Measurements from ENCODE around the gene SPOCK2. TPM values are rescaled to one million over a fixed set of nuclear protein-coding genes. Genes with fewer than 3 reads are reported as not detected.
"Not testable (repeated sequence)": the region's sequence is repeated elsewhere in the genome, so short reads cannot be mapped to it uniquely, and the experiment has no call there.

The SPOCK2 gene
- polyA plus RNA-seq, 1 donor (not counting 4 experiments of a cell fraction or from before 2014, with no cell fraction given) = 0.14 TPM

DNA sequence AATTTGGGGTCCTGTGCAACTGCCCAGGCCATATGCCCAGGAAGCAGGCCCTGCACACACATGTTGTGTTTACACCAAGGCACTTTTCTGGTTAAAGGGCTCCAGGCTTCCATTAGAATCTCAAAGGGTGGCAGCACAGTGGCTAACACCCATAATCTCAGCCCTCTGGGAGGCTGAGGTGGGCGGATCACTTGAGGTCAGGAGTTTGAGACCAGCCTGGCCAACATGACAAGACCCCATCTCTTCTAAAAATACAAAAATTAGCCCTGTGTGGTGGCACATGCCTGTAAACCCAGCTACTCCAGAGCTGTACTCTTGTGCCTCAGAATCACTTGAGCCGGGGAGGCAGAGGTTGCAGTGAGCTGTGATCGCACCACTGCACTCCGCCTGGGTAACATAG, 53.6 kb downstream of the SPOCK2 start:
- Histone ChIP-seq H3K4me2 (ENCODE audit: control insufficient read depth, extremely low read depth, insufficient read depth, low read depth, low read length) (no peak overlapping the region), H3K79me2 (ENCODE audit: control insufficient read depth, insufficient read depth, low read length) (no peaks in the 10 kb centered on the region), H3K36me3 (ENCODE audit: control insufficient read depth in 2 of 2, extremely low read depth in 1 of 2, insufficient read depth in 2 of 2, low read length in 2 of 2) (no peaks in the 10 kb centered on the region), H2AFZ (ENCODE audit: control insufficient read depth, low read length) (no peak overlapping the region), H3K27me3 (ENCODE audit: control insufficient read depth, extremely low read depth, insufficient read depth, low read length) (no peaks in the 10 kb centered on the region), H3K9me1 (ENCODE audit: control insufficient read depth, extremely low read depth, insufficient read depth, low read length) (no peaks in the 10 kb centered on the region), H4K20me1 (ENCODE audit: control insufficient read depth, extremely low read depth, insufficient read depth, low read length) (no peaks in the 10 kb centered on the region), H3K4me3 (ENCODE audit: control insufficient read depth in 2 of 3, extremely low read depth in 1 of 3, insufficient read depth in 2 of 3, low read depth in 1 of 3, low read length in 3 of 3) (no peak overlapping the region), H3K9me3 (ENCODE audit: control insufficient read depth, low read depth, low read length) (no peaks in the 10 kb centered on the region), H3K4me1 (ENCODE audit: control insufficient read depth, extremely low read depth, insufficient read depth, low read length) (no peaks in the 10 kb centered on the region), H3K27ac (ENCODE audit: control insufficient read depth, insufficient read depth, low read length) (no peak overlapping the region), H3K9ac (ENCODE audit: control insufficient read depth, extremely low read depth, insufficient read depth, low read length) (no peak overlapping the region)
- dilution Hi-C loops (cut with MboI; ENCODE audit: extremely low pct_ligation_motif_present, low sequenced_read_pairs) = no loop called here
- TF ChIP-seq, protein P1, sequence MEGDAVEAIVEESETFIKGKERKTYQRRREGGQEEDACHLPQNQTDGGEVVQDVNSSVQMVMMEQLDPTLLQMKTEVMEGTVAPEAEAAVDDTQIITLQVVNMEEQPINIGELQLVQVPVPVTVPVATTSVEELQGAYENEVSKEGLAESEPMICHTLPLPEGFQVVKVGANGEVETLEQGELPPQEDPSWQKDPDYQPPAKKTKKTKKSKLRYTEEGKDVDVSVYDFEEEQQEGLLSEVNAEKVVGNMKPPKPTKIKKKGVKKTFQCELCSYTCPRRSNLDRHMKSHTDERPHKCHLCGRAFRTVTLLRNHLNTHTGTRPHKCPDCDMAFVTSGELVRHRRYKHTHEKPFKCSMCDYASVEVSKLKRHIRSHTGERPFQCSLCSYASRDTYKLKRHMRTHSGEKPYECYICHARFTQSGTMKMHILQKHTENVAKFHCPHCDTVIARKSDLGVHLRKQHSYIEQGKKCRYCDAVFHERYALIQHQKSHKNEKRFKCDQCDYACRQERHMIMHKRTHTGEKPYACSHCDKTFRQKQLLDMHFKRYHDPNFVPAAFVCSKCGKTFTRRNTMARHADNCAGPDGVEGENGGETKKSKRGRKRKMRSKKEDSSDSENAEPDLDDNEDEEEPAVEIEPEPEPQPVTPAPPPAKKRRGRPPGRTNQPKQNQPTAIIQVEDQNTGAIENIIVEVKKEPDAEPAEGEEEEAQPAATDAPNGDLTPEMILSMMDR (optimal IDR thresholded peaks at IDR 0.05 in 1 of 3, IDR thresholded peaks at IDR 0.05 in 1 of 3, conservative IDR thresholded peaks at IDR 0.05 in 1 of 3; ENCODE audit: extremely low read depth in 1 of 3, insufficient read depth in 2 of 3, low read length in 3 of 3) = no peak
- TF ChIP-seq EZH2 (IDR thresholded peaks at IDR 0.05; ENCODE audit: low read length) = no peak
- no peak for DNase-seq (ENCODE audit: low read depth, low spot score)
- FAIRE-seq = no peak

DNA sequence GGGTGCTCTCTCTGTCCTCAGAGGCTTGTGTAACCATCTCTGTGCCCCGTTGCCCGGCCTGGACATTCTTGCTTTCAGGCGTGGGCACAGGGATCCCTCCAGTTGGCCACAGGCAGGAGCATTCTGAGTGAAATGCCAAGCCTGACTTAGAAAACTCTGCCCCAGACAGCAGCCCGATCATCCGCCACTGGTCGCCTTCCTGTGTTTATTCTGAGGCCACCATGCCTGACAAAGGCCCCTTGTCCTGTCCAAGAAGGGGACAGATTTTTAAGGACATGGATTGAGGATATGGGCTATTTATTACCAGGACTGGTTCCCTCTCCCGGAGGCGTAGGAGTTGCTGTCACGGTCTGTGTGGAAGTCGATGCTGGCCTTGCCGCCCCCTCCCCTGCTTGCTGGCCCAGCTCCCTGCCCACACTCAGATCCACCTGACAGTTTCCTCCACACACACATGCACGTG, 54.3 kb downstream of the SPOCK2 start:
- no peak overlapping the region for H3K4me3 ChIP-seq (ENCODE audit: control insufficient read depth in 2 of 3, extremely low read depth in 1 of 3, insufficient read depth in 2 of 3, low read depth in 1 of 3, low read length in 3 of 3)

DNA sequence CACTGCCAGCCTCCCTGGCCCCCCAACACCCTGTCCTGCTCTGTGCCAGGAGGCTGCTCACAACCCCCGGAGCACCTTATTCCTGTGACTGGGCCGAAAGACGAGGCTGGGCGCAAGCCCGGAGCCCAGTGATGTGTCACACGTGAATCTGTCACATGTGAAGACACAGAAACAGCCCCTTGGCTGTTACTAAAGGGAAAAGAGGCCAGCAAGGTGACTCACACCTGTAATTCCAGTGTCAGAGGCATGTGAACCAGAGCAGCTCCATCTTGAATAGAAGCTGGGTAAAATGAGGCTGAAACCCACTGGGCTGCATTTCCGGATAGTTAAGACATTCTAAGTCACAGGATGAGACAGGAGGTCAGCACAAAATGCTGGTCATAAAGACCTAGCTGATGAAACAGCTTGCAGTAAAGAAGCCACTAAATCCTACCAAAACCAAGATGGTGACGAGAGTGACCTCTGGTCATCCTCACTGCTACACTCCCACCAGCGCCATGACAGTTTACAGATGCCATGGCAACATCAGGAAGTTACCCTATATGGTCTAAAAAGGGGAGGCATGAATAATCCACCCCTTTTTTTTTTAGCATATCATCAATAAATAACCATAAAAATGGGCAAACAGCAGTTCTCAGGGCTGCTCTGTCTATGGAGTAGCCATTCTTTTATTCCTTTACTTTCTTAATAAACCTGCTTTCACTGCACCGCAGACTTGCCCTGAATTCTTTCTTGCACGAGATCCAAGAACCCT, 55.8 kb downstream of the SPOCK2 start:
- H3K79me2 ChIP-seq (ENCODE audit: control insufficient read depth, insufficient read depth, low read length); H3K27ac ChIP-seq (ENCODE audit: control insufficient read depth, insufficient read depth, low read length); H3K4me3 ChIP-seq (ENCODE audit: control insufficient read depth in 2 of 3, extremely low read depth in 1 of 3, insufficient read depth in 2 of 3, low read depth in 1 of 3, low read length in 3 of 3); H3K9me1 ChIP-seq (ENCODE audit: control insufficient read depth, extremely low read depth, insufficient read depth, low read length); H3K4me2 ChIP-seq (ENCODE audit: control insufficient read depth, extremely low read depth, insufficient read depth, low read depth, low read length); H3K9ac ChIP-seq (ENCODE audit: control insufficient read depth, extremely low read depth, insufficient read depth, low read length); FAIRE-seq; DNase-seq (ENCODE audit: low read depth, low spot score); H2AFZ ChIP-seq (ENCODE audit: control insufficient read depth, low read length); H3K36me3 ChIP-seq (ENCODE audit: control insufficient read depth in 2 of 2, extremely low read depth in 1 of 2, insufficient read depth in 2 of 2, low read length in 2 of 2); dilution Hi-C loops (cut with MboI; ENCODE audit: extremely low pct_ligation_motif_present, low sequenced_read_pairs); H4K20me1 ChIP-seq (ENCODE audit: control insufficient read depth, extremely low read depth, insufficient read depth, low read length); H3K9me3 ChIP-seq (ENCODE audit: control insufficient read depth, low read depth, low read length); H3K27me3 ChIP-seq (ENCODE audit: control insufficient read depth, extremely low read depth, insufficient read depth, low read length): not testable (repeated sequence)
- H3K4me1 ChIP-seq (ENCODE audit: control insufficient read depth, extremely low read depth, insufficient read depth, low read length) = peaks cover 11% of the 10 kb centered on the region

More for the DNA sequence above, 54.3 kb downstream of the SPOCK2 start:
- Histone ChIP-seq H3K4me2 (ENCODE audit: control insufficient read depth, extremely low read depth, insufficient read depth, low read depth, low read length) (no peak overlapping the region), H2AFZ (ENCODE audit: control insufficient read depth, low read length) (no peak overlapping the region), H3K4me1 (ENCODE audit: control insufficient read depth, extremely low read depth, insufficient read depth, low read length) (no peaks in the 10 kb centered on the region), H3K9me3 (ENCODE audit: control insufficient read depth, low read depth, low read length) (no peaks in the 10 kb centered on the region), H4K20me1 (ENCODE audit: control insufficient read depth, extremely low read depth, insufficient read depth, low read length) (no peaks in the 10 kb centered on the region), H3K79me2 (ENCODE audit: control insufficient read depth, insufficient read depth, low read length) (no peaks in the 10 kb centered on the region), H3K27me3 (ENCODE audit: control insufficient read depth, extremely low read depth, insufficient read depth, low read length) (no peaks in the 10 kb centered on the region), H3K36me3 (ENCODE audit: control insufficient read depth in 2 of 2, extremely low read depth in 1 of 2, insufficient read depth in 2 of 2, low read length in 2 of 2) (no peaks in the 10 kb centered on the region), H3K9ac (ENCODE audit: control insufficient read depth, extremely low read depth, insufficient read depth, low read length) (no peak overlapping the region), H3K27ac (ENCODE audit: control insufficient read depth, insufficient read depth, low read length) (no peak overlapping the region), H3K9me1 (ENCODE audit: control insufficient read depth, extremely low read depth, insufficient read depth, low read length) (no peaks in the 10 kb centered on the region)
- DNase-seq (ENCODE audit: low read depth, low spot score) = no peak
- FAIRE-seq = no peak
- TF ChIP-seq EZH2 (IDR thresholded peaks at IDR 0.05; ENCODE audit: low read length) = no peak
- TF ChIP-seq, protein P1 (optimal IDR thresholded peaks at IDR 0.05 in 1 of 3, IDR thresholded peaks at IDR 0.05 in 1 of 3, conservative IDR thresholded peaks at IDR 0.05 in 1 of 3; ENCODE audit: extremely low read depth in 1 of 3, insufficient read depth in 2 of 3, low read length in 3 of 3) = no peak
- dilution Hi-C loops (cut with MboI; ENCODE audit: extremely low pct_ligation_motif_present, low sequenced_read_pairs) = no loop called here
